ENCODE results near the gene HS2ST1.

The HS2ST1 gene

DNA sequence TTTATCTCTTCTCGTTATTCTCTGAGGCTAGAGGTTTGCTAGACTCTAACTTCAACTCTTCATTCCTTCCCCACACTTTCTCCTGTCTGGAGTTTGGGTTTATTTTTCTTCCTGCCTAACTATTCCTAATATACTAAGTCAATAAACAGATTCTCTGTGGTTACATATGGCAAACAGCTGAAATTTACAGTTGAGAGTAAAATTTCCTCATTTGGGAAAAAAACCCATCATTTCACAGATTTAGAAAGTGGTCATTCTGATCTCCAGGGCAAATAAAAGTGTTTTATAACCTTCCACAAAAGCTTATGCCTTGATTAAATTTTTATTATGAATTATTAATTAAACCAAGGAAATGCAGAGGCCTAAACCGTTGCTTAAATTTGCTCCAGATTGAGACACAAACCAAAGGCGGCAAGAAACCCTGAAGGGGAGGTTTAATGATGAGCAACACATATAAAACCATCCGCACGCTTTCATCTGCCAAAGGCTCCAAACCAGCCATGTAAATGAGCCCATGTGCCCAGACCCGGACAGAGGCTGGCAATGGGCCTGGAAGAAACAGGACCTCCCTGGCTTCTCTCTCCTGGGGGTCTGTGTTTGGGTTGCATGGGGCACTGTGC, 212.6 kb downstream of the HS2ST1 start:
- no peak for TF ChIP-seq CTCF (IDR thresholded peaks at IDR 0.05; ENCODE audit: insufficient read depth, low read length)
- DNase-seq (ENCODE audit: low read depth in 1 of 2, low spot score in 1 of 2) = no peak
- Histone ChIP-seq H3K4me3 (replicated peaks; ENCODE audit: insufficient read depth, low read length) (no peak overlapping the region), H3K27me3 (ENCODE audit: insufficient read depth, poor library complexity, severe bottlenecking) (no peaks in the 10 kb centered on the region), H3K27ac (replicated peaks) (no peak overlapping the region)

GRCh38 chr1:87127581-87127980, 213.1 kb downstream of the HS2ST1 start:
- H3K27ac ChIP-seq (replicated peaks) = no peak overlapping the region
- DNase-seq (ENCODE audit: low read depth in 1 of 2, low spot score in 1 of 2) = no peak
- no peak overlapping the region for H3K4me3 ChIP-seq (replicated peaks; ENCODE audit: insufficient read depth, low read length)
- TF ChIP-seq REST (IDR thresholded peaks at IDR 0.05; ENCODE audit: insufficient replicate concordance, low read depth) (no peak), SPI1 (IDR thresholded peaks at IDR 0.05; ENCODE audit: borderline replicate concordance, low read depth) (no peak), CTCF (IDR thresholded peaks at IDR 0.05; ENCODE audit: insufficient read depth, low read length) (no peak), GABPA (IDR thresholded peaks at IDR 0.05; ENCODE audit: low read depth) (no peak), POLR2AphosphoS5 (IDR thresholded peaks at IDR 0.05; ENCODE audit: low read depth) (no peak)
- H3K27me3 ChIP-seq (ENCODE audit: insufficient read depth, poor library complexity, severe bottlenecking) = no peaks in the 10 kb centered on the region

- TF ChIP-seq CTCF (IDR thresholded peaks at IDR 0.05; ENCODE audit: insufficient read depth, low read length) = no peak
- no peak for TF ChIP-seq POLR2AphosphoS5 (IDR thresholded peaks at IDR 0.05; ENCODE audit: low read depth)
- no peak for TF ChIP-seq GABPA (IDR thresholded peaks at IDR 0.05; ENCODE audit: low read depth)
- no peak for TF ChIP-seq REST (IDR thresholded peaks at IDR 0.05; ENCODE audit: insufficient replicate concordance, low read depth)
- TF ChIP-seq SPI1 (IDR thresholded peaks at IDR 0.05; ENCODE audit: borderline replicate concordance, low read depth) = no peak
- Histone ChIP-seq H3K27me3 (ENCODE audit: insufficient read depth, poor library complexity, severe bottlenecking) (no peaks in the 10 kb centered on the region), H3K27ac (replicated peaks) (no peak overlapping the region), H3K4me3 (replicated peaks; ENCODE audit: insufficient read depth, low read length) (no peak overlapping the region)
- no peak for DNase-seq (ENCODE audit: low read depth in 1 of 2, low spot score in 1 of 2)
Measured at GRCh38 chr1:87129038-87129437, 214.6 kb downstream of the HS2ST1 start.

DNA sequence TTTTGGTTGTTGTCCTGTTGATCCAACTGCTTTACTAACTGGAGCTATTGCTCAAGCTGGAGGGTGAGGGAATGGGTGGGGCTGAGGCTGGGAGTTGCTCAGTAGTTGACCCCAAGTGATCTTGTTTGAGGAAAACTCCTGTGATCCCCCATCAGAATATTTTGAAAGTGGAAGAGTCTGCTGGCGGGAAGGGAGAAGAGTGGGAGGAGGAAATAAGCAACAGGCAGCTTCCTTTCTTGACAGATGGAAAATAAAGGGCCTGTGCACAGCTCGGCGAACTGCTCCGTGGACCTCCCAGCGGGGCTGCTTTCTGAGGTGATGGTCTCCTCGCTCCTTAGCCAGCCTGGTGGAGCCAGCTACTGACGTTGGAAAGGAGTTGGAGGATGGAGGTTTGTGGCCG, 215.2 kb downstream of the HS2ST1 start:
- no peaks in the 10 kb centered on the region for H3K27me3 ChIP-seq (ENCODE audit: insufficient read depth, poor library complexity, severe bottlenecking)
- no peak for TF ChIP-seq GABPA (IDR thresholded peaks at IDR 0.05; ENCODE audit: low read depth)
- TF ChIP-seq SPI1 (IDR thresholded peaks at IDR 0.05; ENCODE audit: borderline replicate concordance, low read depth) = no peak
- TF ChIP-seq POLR2AphosphoS5 (IDR thresholded peaks at IDR 0.05; ENCODE audit: low read depth) = no peak
- TF ChIP-seq REST (IDR thresholded peaks at IDR 0.05; ENCODE audit: insufficient replicate concordance, low read depth) = no peak
- no peak for TF ChIP-seq CTCF (IDR thresholded peaks at IDR 0.05; ENCODE audit: insufficient read depth, low read length)
- no peak overlapping the region for H3K27ac ChIP-seq (replicated peaks)
- H3K4me3 ChIP-seq (replicated peaks; ENCODE audit: insufficient read depth, low read length) = no peak overlapping the region
- DNase-seq (ENCODE audit: low read depth in 1 of 2, low spot score in 1 of 2) = no peak

Data from HL-60 (cell line).